COR-L47 (cell line): ENCODE data around the gene UBE2E1.

ENCODE experiments used
- DNase-seq: peaks from one replicate; lab custom pipeline; 2025; lab: John Stamatoyannopoulos, UW

The UBE2E1 gene

GRCh38 chr3:23796518-23796917, 9.2 kb upstream of the UBE2E1 start:
- no peak for DNase-seq

- no peak for DNase-seq
These were observed 8.3 kb upstream of the UBE2E1 start for GRCh38 chr3:23797491-23797890.

DNA sequence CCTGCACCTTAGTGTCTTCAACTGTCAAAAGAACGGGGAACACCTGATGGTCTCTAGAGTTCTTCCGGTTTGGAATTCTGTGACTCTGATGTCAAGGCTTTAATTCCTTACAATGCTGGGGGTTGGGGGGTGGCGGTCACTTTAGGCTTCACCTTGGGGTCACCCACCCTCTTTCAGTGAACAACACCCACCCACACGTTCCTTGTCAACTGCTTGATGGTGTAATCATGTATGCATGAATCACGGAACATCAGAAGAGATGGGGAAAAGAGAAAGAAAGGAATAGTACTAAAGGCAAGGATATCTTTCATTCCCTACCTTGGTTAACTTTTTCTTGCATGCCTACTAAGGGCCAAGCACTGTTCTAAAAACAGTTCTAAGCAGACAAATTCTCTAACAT, 7.3 kb upstream of the UBE2E1 start:
- no peak for DNase-seq

- DNase-seq, result no peak
These were observed 6.9 kb upstream of the UBE2E1 start for GRCh38 chr3:23798876-23799275.

- no peak for DNase-seq
These were observed 5.0 kb upstream of the UBE2E1 start for GRCh38 chr3:23800731-23801130.

- no peak for DNase-seq
These were observed 1.1 kb upstream of the UBE2E1 start for GRCh38 chr3:23804441-23805209.

GRCh38 chr3:23805210-23805632, 534 bp upstream of the UBE2E1 start:
- DNase-seq, result no peak

- DNase-seq, result no peak
These were observed 1.0 kb downstream of the UBE2E1 start for GRCh38 chr3:23806534-23807423.

DNA sequence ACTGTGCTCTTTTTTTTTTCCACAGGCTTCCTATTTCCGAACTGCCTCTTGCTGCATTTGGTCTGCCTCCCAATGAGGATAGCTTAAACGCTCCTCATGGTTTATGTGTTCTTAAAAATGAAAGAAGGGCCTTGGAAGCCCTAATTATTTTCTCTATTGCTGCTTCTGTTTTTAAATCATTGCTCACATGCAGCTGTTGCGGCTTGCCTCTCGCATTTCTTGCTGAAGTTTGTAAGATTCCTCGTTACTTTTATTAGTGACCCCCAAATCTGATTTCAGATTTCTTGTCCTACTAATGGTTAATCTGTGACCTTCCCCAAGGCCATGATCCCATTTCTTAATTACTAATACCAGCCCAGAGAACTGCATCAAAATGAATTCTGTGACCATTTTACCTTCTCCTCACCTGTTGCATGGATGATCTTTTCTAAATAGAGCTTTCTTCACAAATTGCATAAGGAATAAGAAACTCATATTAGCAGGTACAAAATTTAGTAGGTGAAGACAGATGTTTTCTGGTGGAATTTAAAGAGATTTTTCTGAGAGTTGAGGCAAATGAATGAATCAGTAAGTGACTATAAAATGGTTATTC, 1.8 kb downstream of the UBE2E1 start:
- no peak for DNase-seq

- no peak for DNase-seq
These were observed 2.8 kb downstream of the UBE2E1 start for GRCh38 chr3:23808525-23808924.

DNA sequence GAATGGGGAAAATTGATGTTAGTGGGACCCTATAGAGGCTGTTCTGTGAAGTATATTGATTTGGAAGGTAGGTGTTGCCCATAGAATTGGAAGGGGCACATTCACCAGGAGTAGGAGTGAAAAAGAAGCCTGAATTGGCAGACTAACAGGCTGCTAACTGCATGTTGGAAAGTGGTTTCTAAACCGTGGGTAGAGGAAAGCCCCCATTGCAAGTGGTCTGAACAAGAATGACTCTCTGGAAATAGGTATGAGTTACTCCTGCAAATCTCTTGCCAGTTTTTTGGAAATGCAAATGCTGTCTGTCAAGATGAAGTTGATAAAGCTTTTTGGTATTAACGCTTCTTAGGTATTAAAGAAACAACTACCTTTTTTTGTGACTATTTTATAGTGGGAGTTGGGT, 3.5 kb downstream of the UBE2E1 start:
- no peak for DNase-seq

- DNase-seq, result no peak
These were observed 4.1 kb downstream of the UBE2E1 start for GRCh38 chr3:23809840-23810342.

GRCh38 chr3:23810343-23811184, 4.8 kb downstream of the UBE2E1 start:
- no peak for DNase-seq

DNA sequence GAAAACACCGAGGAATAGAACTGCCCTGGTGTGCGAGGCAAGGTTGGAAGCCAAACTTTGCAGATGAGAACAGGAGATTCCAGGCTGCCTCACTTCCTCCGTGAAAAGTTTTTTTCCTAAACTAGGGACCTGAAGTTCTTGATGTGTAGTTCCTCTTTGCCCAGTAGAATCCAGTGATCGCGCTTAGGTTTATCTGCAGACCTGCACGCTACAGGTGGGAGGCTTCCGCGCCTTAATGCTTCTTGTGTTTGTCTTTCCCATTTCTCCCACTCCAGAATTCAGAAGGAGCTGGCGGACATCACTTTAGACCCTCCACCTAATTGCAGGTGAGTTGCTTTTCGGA, 5.4 kb downstream of the UBE2E1 start:
- DNase-seq, result peak; percentile 15

DNA sequence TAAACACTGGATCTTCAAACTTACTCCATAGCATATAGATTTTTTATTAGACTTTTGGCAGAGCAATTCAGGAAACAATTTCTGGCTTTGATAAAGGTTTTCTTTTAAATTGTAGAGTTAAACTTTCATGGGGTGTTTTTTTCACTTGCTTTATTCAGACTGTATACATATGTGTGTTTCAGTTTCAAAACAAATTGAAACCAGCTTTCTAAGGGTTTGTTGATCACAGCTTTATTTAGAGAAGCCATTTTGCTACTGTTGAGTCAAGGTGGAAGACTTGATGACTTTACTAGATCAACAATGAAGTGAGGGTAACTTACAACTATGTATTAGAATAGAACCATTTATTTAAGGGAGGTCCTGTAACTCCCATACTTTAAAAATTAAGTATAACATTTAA, 6.2 kb downstream of the UBE2E1 start:
- DNase-seq, result no peak

DNA sequence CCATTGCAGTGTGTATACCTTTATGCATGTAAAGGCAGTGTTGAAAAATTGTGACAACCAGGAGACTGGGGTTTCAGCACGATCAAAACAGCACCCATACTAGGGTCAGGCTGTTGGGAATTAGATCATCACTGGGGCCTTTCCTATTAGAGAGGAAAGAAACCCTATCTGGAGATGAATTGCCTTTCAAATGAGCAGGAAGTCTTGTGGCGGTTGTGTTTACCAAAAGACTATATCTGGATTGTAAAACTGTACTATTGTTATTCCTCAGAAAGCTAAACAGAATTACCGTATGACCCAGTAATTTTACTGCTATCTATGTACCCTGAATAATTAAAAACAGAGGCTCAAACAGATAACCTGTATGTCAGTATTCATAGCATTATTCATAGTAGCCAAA, 10.1 kb downstream of the UBE2E1 start:
- DNase-seq, result no peak

DNA sequence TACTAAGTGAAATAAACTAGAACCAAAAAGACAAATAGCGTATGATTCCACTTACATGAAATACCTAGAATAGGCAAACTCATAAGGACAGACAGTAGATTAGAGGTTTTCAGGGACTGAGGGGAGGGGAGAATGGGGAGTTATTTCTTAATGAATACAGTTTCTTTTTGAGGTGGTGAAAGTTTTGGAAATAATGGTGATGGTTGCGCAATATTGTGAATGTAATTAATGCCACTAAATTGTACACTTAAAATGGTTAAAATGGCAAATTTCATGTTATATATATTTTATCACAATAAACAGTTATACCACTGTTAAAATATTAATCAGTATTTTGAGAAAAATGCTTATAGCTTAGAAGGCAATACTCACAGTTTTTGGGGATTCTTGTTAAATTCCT, 11.0 kb downstream of the UBE2E1 start:
- no peak for DNase-seq

GRCh38 chr3:23817508-23818223, 11.9 kb downstream of the UBE2E1 start:
- no peak for DNase-seq

GRCh38 chr3:23819599-23820360, 14.0 kb downstream of the UBE2E1 start:
- DNase-seq, result no peak

DNA sequence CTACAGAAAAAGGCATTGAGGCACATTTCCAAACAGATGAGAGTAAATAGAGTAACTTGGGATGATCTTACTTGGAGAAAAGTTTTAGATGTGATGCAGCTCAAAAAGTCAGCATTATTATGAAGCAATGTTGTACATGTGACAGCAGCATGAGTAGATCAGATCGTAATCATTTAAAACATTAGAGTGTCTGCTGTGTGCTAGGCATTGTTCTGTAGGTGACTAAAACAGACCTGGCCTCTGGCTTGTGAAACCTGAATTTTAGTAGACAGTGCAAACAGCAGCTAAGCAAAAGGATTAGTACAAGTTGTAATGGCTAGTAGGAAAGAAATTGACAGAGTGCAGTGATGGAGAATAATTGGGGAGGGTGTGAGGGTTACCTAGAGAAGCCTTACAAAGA, 15.1 kb downstream of the UBE2E1 start:
- DNase-seq, result no peak
